NB4 (cell line): ENCODE results near the gene MICA.
"Not testable (repeated sequence)": the region's sequence is repeated elsewhere in the genome, so short reads cannot be mapped to it uniquely, and the experiment has no call there.

Experiments
- DNase-seq: peaks from one replicate; pipeline ENCODE4 v3.0.0; 2010; ENCODE audit warnings: low read depth
- H3K4me3 ChIP-seq: one replicate; pipeline ENCODE4 v1.5.1; 2011; ENCODE audit warnings: mild to moderate bottlenecking, low read depth, low read length, moderate library complexity
- CTCF ChIP-seq: IDR thresholded peaks from one replicate; pipeline ENCODE4 v1.5.1; 2012; ENCODE audit warnings: low read depth, low read length
- MAX ChIP-seq: IDR thresholded peaks from 2 replicates; pipeline ENCODE4 v1.6.1; 2011; ENCODE audit warnings: low read depth, low read length
- MYC ChIP-seq: IDR thresholded peaks from 2 replicates; pipeline ENCODE4 v1.6.1; 2011; ENCODE audit warnings: low read depth, low read length
- POLR2A ChIP-seq: IDR thresholded peaks from 2 replicates; pipeline ENCODE4 v1.6.1; 2011; ENCODE audit warnings: mild to moderate bottlenecking; ENCODE audit not compliant: insufficient read length; ENCODE audit errors: extremely low read depth

The MICA gene

GRCh38 chr6:31438222-31438621, 34.8 kb downstream of the MICA start:
- DNase-seq: no peak
- TF ChIP-seq MAX (no peak), POLR2A (no peak), CTCF (no peak), MYC (no peak)
- H3K4me3 ChIP-seq: no peak overlapping the region

GRCh38 chr6:31438677-31439076, 35.3 kb downstream of the MICA start:
- H3K4me3 ChIP-seq: no peak overlapping the region
- TF ChIP-seq MAX (no peak), POLR2A (no peak), MYC (no peak), CTCF (no peak)
- DNase-seq: no peak

GRCh38 chr6:31441365-31442267, 38.2 kb downstream of the MICA start:
- peak; percentile 74 for DNase-seq
- H3K4me3 ChIP-seq: no peak overlapping the region
- TF ChIP-seq CTCF (peak; percentile 84), POLR2A (no peak)

GRCh38 chr6:31446481-31446880, 43.1 kb downstream of the MICA start:
- TF ChIP-seq MAX (no peak), CTCF (no peak)
- H3K4me3 ChIP-seq: no peak overlapping the region
- no peak for DNase-seq

- DNase-seq, H3K4me3 ChIP-seq: not testable (repeated sequence)
Measured at GRCh38 chr6:31446999-31447789, 43.8 kb downstream of the MICA start.

GRCh38 chr6:31450751-31451150, 47.4 kb downstream of the MICA start:
- no peak for DNase-seq
- H3K4me3 ChIP-seq: no peak overlapping the region
- TF ChIP-seq CTCF (no peak), MYC (no peak), MAX (no peak), POLR2A (no peak)
